GM13977 (cell line): ENCODE data around the gene HERPUD1.

Experiments
- DNase-seq: peaks from one replicate; pipeline ENCODE4 v3.0.0; 2012; ENCODE audit warnings: low spot score
- in situ Hi-C: fragments of 300-500 bp; cut with MboI; formaldehyde crosslinking; loops from one replicate; pipeline ENCODE4 v1.12.0; 2022; ENCODE audit warnings: low sequenced_read_pairs, low pct_unique_long_range_greater_than_20kb, mixed read lengths, inconsistent platforms; ENCODE audit not compliant: unreplicated experiment
- TF ChIP-seq, protein P1 (sequence below): IDR thresholded peaks from 2 replicates; pipeline ENCODE4 v1.5.1; 2012; ENCODE audit warnings: mild to moderate bottlenecking, control low read depth; ENCODE audit not compliant: insufficient read depth; ENCODE audit errors: extremely low read depth, missing control alignments

Gene HERPUD1

DNA sequence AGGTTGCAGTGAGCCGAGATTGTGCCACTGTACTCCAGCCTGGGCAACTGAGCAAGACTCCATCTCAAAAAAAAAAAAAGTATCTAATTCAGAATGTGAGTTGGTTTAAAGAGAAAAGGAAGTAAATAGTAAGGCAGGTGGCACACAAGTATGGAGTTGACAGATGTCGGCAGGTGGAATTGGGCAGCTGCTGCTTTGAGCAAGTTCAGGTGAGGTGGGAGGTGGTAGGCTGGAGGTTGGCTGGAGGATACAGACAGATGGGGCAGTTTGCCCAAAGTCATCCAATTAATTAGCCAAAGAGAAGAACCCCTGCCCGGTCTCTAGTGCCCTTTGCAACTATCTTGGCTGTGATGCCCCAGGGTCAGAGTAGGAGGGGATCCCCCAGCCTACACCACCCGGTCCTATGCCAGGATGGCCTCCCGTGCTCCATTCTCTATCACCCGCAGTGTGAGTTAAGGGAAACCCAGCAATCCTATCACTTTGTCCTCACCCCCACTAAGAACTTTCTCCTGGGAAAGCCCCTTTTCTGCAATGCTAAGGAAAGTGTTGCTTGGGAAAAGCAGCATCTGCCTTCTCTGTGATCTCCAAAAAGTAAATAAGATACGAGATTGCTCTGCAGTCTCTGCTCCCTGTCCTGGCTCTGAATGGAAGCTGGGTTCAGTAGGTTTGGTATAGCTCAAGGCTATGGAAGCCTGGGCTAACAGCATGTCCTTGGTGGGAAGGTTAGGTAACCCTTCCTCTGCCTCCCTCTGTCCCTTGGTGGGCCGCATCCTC is 34.7 kb upstream of the HERPUD1 start:
- in situ Hi-C loops = no loop called here
- TF ChIP-seq, protein P1, sequence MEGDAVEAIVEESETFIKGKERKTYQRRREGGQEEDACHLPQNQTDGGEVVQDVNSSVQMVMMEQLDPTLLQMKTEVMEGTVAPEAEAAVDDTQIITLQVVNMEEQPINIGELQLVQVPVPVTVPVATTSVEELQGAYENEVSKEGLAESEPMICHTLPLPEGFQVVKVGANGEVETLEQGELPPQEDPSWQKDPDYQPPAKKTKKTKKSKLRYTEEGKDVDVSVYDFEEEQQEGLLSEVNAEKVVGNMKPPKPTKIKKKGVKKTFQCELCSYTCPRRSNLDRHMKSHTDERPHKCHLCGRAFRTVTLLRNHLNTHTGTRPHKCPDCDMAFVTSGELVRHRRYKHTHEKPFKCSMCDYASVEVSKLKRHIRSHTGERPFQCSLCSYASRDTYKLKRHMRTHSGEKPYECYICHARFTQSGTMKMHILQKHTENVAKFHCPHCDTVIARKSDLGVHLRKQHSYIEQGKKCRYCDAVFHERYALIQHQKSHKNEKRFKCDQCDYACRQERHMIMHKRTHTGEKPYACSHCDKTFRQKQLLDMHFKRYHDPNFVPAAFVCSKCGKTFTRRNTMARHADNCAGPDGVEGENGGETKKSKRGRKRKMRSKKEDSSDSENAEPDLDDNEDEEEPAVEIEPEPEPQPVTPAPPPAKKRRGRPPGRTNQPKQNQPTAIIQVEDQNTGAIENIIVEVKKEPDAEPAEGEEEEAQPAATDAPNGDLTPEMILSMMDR = no peak
- DNase-seq = no peak

DNA sequence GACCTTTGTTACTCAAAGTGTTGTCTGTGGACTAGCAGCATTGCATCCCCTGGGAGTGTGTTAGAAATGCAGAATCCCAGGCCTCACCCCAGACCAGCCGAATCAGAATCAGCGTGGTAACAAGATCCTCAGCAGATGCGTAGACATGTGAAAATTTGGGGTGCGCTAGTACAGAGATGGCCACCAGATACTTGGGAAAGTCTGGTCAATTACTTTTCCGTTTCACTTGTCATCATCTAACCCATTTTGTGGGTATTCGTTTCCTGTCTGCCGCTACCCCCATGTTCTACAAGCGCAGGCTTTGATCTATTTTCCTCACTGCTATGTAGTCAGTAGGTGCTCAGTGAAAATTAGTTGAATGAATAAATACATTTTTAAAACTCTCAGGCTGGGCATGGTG is 33.1 kb upstream of the HERPUD1 start:
- peak; percentile 63 for DNase-seq
- in situ Hi-C loops = no loop called here
- TF ChIP-seq, protein P1 = no peak

DNA sequence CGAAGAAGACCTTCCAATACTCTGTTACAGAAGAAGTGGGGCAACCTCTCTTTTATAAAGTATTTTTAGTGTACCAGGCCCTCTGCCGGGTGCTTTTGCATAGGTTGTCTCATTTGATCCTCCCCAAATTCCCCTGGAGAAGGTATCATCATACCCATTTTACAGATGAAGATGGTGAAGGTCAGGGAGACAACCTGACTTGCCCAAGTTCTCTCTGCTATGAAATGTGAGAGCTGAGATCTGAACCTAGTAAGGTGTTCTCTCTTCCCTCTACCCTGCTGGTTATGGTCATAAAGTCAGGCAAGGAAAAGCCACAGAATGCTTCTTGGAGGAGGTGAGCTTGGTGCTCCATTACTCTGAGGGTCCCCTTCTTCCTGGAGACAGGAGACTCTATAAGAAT is 28.1 kb upstream of the HERPUD1 start:
- TF ChIP-seq, protein P1 = no peak
- in situ Hi-C loops = no loop called here
- no peak for DNase-seq

DNA sequence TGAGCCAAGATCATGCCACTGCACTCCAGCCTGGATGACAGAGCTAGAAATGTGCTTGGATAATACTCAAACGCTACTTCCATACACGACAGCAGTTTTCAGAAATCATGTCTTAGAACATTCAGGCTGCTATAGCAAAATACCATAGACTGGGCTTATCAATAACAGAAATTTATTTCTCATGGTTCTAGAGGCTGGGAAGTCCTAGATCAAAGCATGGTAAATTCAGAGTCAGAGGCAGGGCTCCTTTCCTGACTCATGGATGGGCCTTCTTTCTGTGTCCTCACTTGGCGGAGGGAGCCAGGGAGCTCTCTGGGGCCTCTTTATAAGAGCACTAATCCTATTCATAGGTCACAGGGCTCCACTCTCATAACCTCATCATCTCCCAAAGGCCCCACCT is 24.5 kb upstream of the HERPUD1 start:
- no peak for DNase-seq
- TF ChIP-seq, protein P1 = no peak
- in situ Hi-C loops = no loop called here

DNA sequence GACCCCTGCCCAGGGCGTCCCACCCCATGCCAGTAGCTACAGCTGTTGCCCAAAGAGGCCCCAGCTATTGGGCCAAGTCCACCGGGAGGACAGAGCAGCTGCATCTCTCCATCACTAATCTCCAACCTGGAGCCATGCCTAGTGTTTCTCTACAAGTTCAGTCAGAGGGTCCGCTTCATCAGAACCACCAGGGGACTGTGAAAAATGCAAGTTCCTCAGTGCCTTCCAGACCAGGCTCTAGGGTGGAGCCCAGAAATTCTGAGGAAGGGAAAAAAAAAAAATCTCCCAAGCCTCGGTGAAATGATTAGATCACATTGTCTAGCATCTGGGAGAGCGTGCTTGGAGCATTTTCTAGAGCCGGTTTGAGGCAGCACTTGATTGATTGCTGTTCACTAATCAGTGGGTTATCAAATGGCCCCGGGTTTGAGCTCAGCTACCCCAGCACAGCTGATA is 22.4 kb upstream of the HERPUD1 start:
- TF ChIP-seq, protein P1 = no peak
- in situ Hi-C loops = no loop called here
- DNase-seq = no peak

DNA sequence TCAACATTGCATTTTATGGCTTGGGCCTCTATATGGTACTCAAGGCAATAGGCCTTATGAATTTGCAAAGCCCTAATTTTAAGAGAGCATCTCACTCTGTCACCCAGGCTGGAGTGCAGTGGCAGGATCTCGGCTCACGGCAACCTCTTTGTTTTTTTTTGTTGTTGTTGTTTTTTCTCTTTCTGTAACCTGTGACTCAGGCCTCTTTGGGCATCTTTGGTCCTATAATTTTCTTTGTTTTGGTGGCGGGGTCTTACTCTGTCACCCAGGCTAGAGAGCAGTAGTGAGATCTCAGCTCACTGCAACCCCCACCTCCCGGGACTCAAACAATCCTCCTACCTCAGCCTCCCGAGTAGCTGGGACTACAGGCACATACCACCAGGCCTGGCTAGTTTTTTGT is 21.8 kb upstream of the HERPUD1 start:
- TF ChIP-seq, protein P1 = no peak
- DNase-seq = no peak
- in situ Hi-C loops = no loop called here
